A549 (cell line): ENCODE data around the gene WDR26. TPM values are rescaled to one million over a fixed set of nuclear protein-coding genes. Genes with fewer than 3 reads are reported as not detected.

Experiments
- ATAC-seq, 2 experiments: fragments of 200-7000 bp in 1 of 2; fragments of >200 bp in 1 of 2; cut with Nextera tagmentation in 1 of 2; cut with Tn5 transposase in 1 of 2; 3 replicates each; pipeline versions ENCODE4 v1.8.0 to v1.9.1; 2018 to 2020; ENCODE audit warnings: mild to moderate bottlenecking in 1 of 2, moderate library complexity in 1 of 2
- CTCF ChIA-PET: fragments of 300-600 bp; sonication (Branson Sonifier 250); formaldehyde crosslinking; extraction: SDS; loops from one replicate; lab custom pipeline; 2021; ENCODE audit warnings: antibody characterized with exemption, inconsistent platforms; lab: Yijun Ruan, JAX
- POLR2A ChIA-PET: fragments of 350-600 bp; formaldehyde crosslinking; extraction: SDS; loops from one replicate; lab custom pipeline; 2021; ENCODE audit warnings: antibody characterized with exemption, inconsistent platforms; lab: Yijun Ruan, JAX
- DNase-seq, 2 experiments: peaks; one replicate each; pipeline versions ENCODE4 v3.0.0 to v3.0.0-alpha.2; 2011 to 2016; ENCODE audit warnings: low read depth in 1 of 2, low spot score in 1 of 2
- FAIRE-seq: peaks from 2 replicates; lab custom pipeline; 2011; peaks lifted over from hg19 to GRCh38; lab: Jason Lieb, UNC
- H3K27ac ChIP-seq, 2 experiments: fragments of >200 bp; sonication (Bioruptor Twin); formaldehyde crosslinking; 3 replicates each; pipeline ENCODE4 v1.5.1; 2016 to 2017
- H3K4me1 ChIP-seq: fragments of >200 bp; sonication (Bioruptor Twin); formaldehyde crosslinking; 3 replicates; pipeline ENCODE4 v1.6.1; 2016
- H3K4me2 ChIP-seq: fragments of >200 bp; sonication (Bioruptor Twin); formaldehyde crosslinking; 3 replicates; pipeline ENCODE4 v1.6.1; 2016
- H3K4me3 ChIP-seq: fragments of >200 bp; sonication (Bioruptor Twin); formaldehyde crosslinking; 3 replicates; pipeline ENCODE4 v1.5.1; 2016
- H3K9me3 ChIP-seq: fragments of >200 bp; sonication (Bioruptor Twin); formaldehyde crosslinking; 3 replicates; pipeline ENCODE4 v1.6.1; 2016
- CHD2 ChIP-seq: fragments of 150-350 bp; IDR thresholded peaks from 2 replicates; pipeline ENCODE4 v1.6.1; 2014; ENCODE audit warnings: low read length; ENCODE audit not compliant: partially characterized antibody
- CTCF ChIP-seq: fragments of >200 bp; sonication (Bioruptor Twin); formaldehyde crosslinking; IDR thresholded peaks from 3 replicates; pipeline ENCODE4 v1.5.1; 2016
- ESRRA ChIP-seq: fragments of 150-350 bp; IDR thresholded peaks from 2 replicates; pipeline ENCODE4 v1.6.1; 2014; ENCODE audit warnings: mild to moderate bottlenecking, low read length, borderline replicate concordance
- FOSB ChIP-seq: fragments of 250-450 bp; sonication (Bioruptor Pico); IDR thresholded peaks from 2 replicates; pipeline ENCODE4 v1.5.0; 2020; ENCODE audit warnings: mild to moderate bottlenecking, moderate library complexity
- FOXS1 ChIP-seq: fragments of 250-450 bp; sonication (Bioruptor Pico); IDR thresholded peaks from 2 replicates; pipeline ENCODE4 v1.5.0; 2020; ENCODE audit warnings: mild to moderate bottlenecking, moderate library complexity
- HDAC2 ChIP-seq: fragments of 200-600 bp; sonication (generic); IDR thresholded peaks from 2 replicates; pipeline ENCODE4 v1.6.1; 2016
- HMGXB4 ChIP-seq: fragments of 250-450 bp; sonication (Bioruptor Pico); IDR thresholded peaks from 2 replicates; pipeline ENCODE4 v1.5.0; 2021; ENCODE audit warnings: mild to moderate bottlenecking, moderate library complexity, borderline replicate concordance
- JUNB ChIP-seq: fragments of >200 bp; sonication (Bioruptor Twin); formaldehyde crosslinking; IDR thresholded peaks from 2 replicates; pipeline ENCODE4 v1.6.1; 2016
- MAFK ChIP-seq: fragments of 450-650 bp; IDR thresholded peaks from 2 replicates; pipeline ENCODE4 v1.6.1; 2014; ENCODE audit not compliant: partially characterized antibody
- MYC ChIP-seq: IDR thresholded peaks from 2 replicates; pipeline ENCODE4 v1.6.1; 2012; ENCODE audit warnings: mild to moderate bottlenecking, inconsistent platforms, low read length, improper control_type of control experiment, borderline replicate concordance
- NFE2L2 ChIP-seq: fragments of 150-350 bp; conservative IDR thresholded peaks from 2 replicates; pipeline ENCODE4 v1.6.1; 2014; ENCODE audit warnings: low read length
- PHF8 ChIP-seq: fragments of 200-600 bp; sonication (generic); IDR thresholded peaks from 2 replicates; pipeline ENCODE4 v1.6.1; 2016; ENCODE audit warnings: low read depth, mild to moderate bottlenecking, antibody characterized with exemption, moderate library complexity, borderline replicate concordance
- RARB ChIP-seq: fragments of 250-450 bp; sonication (Bioruptor Pico); IDR thresholded peaks from 2 replicates; pipeline ENCODE4 v1.8.0; 2021; ENCODE audit warnings: mild to moderate bottlenecking, moderate library complexity
- RFX5 ChIP-seq: fragments of 450-650 bp; IDR thresholded peaks from 2 replicates; pipeline ENCODE4 v1.7.1; 2014; ENCODE audit warnings: antibody characterized with exemption, mild to moderate bottlenecking, moderate library complexity
- RNF2 ChIP-seq: fragments of 200-600 bp; sonication (generic); IDR thresholded peaks from 2 replicates; pipeline ENCODE4 v1.6.1; 2016; ENCODE audit warnings: low read depth, mild to moderate bottlenecking, antibody characterized with exemption, moderate library complexity, borderline replicate concordance
- SREBF2 ChIP-seq: fragments of 450-650 bp; IDR thresholded peaks from 2 replicates; pipeline ENCODE4 v1.6.1; 2014; ENCODE audit warnings: mild to moderate bottlenecking, moderate library complexity
- TFCP2L1 ChIP-seq: fragments of 250-450 bp; sonication (Bioruptor Pico); IDR thresholded peaks from 2 replicates; pipeline ENCODE4 v1.5.0; 2021; ENCODE audit warnings: mild to moderate bottlenecking
- USF2 ChIP-seq: fragments of 450-650 bp; IDR thresholded peaks from 2 replicates; pipeline ENCODE4 v1.6.1; 2014; ENCODE audit warnings: antibody characterized with exemption
- ZC3H11A ChIP-seq: fragments of 450-650 bp; IDR thresholded peaks from 2 replicates; pipeline ENCODE4 v1.6.1; 2014; ENCODE audit warnings: antibody characterized with exemption, mild to moderate bottlenecking
- ZNF302 ChIP-seq: fragments of 250-450 bp; sonication (Bioruptor Pico); IDR thresholded peaks from 2 replicates; pipeline ENCODE4 v1.9.0; 2021; ENCODE audit warnings: inconsistent platforms, mild to moderate bottlenecking, moderate library complexity
- WGBS: methylation state at CpG from one replicate; pipeline ENCODE4 v1.1.6; 2017; ENCODE audit errors: missing lambda C conversion rate; 5-methylcytosine and 5-hydroxymethylcytosine counted together
- polyA plus RNA-seq, 4 experiments: library from polyadenylated mRNA; depleted of rRNA in 3 of 4; stranded (reverse); fragments of >200 nt; fragmentation: RNase III in 1 of 4; extraction: RNeasy Plus Mini Kit Qiagen cat#74134 plus additional on column Dnase treatment in 1 of 4; gene quantifications; 2 replicates in 3 of 4; 3 replicates in 1 of 4; pipeline ENCODE4 v1.2.3, GENCODE V29; 2011 to 2017

WDR26 gene
- polyA plus RNA-seq, 2 of the 4 experiments (the other 2 are of a cell fraction) = 38.4 to 45.2 TPM

- Histone ChIP-seq H3K27ac (no peak overlapping the region), H3K4me1 (peaks cover 20% of the 10 kb centered on the region; the same call in 2 of the 3 replicates), H3K4me3 (no peak overlapping the region), H3K4me2 (no peak overlapping the region), H3K9me3 (no peaks in the 10 kb centered on the region)
- ATAC-seq (no peak), DNase-seq (no peak), FAIRE-seq (no peak)
- CTCF ChIA-PET = interaction anchor here (1.6 kb wide), 1 partner anchor 518 kb away, joined by 5 read pairs; no protein-coding TSS in a partner anchor
- POLR2A ChIA-PET = no interaction called here
- WGBS = 83% methylated on average over 3 of the region's 3 CpGs
- TF ChIP-seq FOSB (no peak), ESRRA (no peak), SREBF2 (no peak), FOXS1 (CRISPR knock-in tag) (no peak), ZNF302 (no peak), TFCP2L1 (CRISPR knock-in tag) (no peak), RFX5 (no peak), RARB (CRISPR knock-in tag) (no peak), CTCF (no peak), RNF2 (no peak), NFE2L2 (no peak), JUNB (no peak), CHD2 (no peak), PHF8 (no peak), HMGXB4 (CRISPR knock-in tag) (no peak), USF2 (no peak), ZC3H11A (no peak)
These were observed 29.5 kb downstream of the WDR26 start for GRCh38 chr1:224404916-224405603.

- H3K4me1 ChIP-seq = peaks cover 9% of the 10 kb centered on the region; the same call in 2 of the 3 replicates
- TF ChIP-seq MYC (no peak), MAFK (peak; percentile 97), ZC3H11A (no peak), HDAC2 (no peak)
- TF ChIP-seq, all 56 proteins: peak for 1
- 80% methylated on average over 1 of the region's 1 CpG for WGBS
- H3K27ac ChIP-seq = no peak overlapping the region
- CTCF ChIA-PET = interaction anchor here (0.6 kb wide), 1 partner anchor 909 kb away, joined by 3 read pairs; no protein-coding TSS in a partner anchor
- no peaks in the 10 kb centered on the region for H3K9me3 ChIP-seq
- no peak overlapping the region for H3K4me3 ChIP-seq
- ATAC-seq (no peak), FAIRE-seq (no peak), DNase-seq (no peak)
- no peak overlapping the region for H3K4me2 ChIP-seq
- POLR2A ChIA-PET = no interaction called here
These were observed 32.0 kb downstream of the WDR26 start for GRCh38 chr1:224402472-224403036.
